GM18526 (cell line): Measurements from ENCODE around the gene TESK2.

ENCODE experiments used
- POLR2A ChIP-seq: IDR thresholded peaks from 3 replicates; pipeline ENCODE4 v1.6.1; 2011; ENCODE audit not compliant: insufficient read length; ENCODE audit errors: extremely low read depth

The TESK2 gene

GRCh38 chr1:45443580-45444446 is 47.1 kb downstream of the TESK2 start:
- no peak for TF ChIP-seq POLR2A

- no peak for TF ChIP-seq POLR2A
Measured at GRCh38 chr1:45442272-45442671, 48.7 kb downstream of the TESK2 start.

GRCh38 chr1:45437323-45437722 is 53.6 kb downstream of the TESK2 start:
- no peak for TF ChIP-seq POLR2A

GRCh38 chr1:45430490-45430889 is 60.5 kb downstream of the TESK2 start:
- no peak for TF ChIP-seq POLR2A

GRCh38 chr1:45429561-45430159 is 61.3 kb downstream of the TESK2 start:
- TF ChIP-seq POLR2A, result no peak

- no peak for TF ChIP-seq POLR2A
Measured at GRCh38 chr1:45423906-45424678, 66.9 kb downstream of the TESK2 start.

GRCh38 chr1:45421935-45422334 is 69.0 kb downstream of the TESK2 start:
- no peak for TF ChIP-seq POLR2A

- no peak for TF ChIP-seq POLR2A
Measured at GRCh38 chr1:45414746-45415145, 76.2 kb downstream of the TESK2 start.

GRCh38 chr1:45412899-45413298 is 78.1 kb downstream of the TESK2 start:
- no peak for TF ChIP-seq POLR2A

GRCh38 chr1:45411510-45411899 is 79.5 kb downstream of the TESK2 start:
- no peak for TF ChIP-seq POLR2A

- TF ChIP-seq POLR2A, result no peak
Measured at GRCh38 chr1:45410850-45411509, 80.0 kb downstream of the TESK2 start.

GRCh38 chr1:45409276-45409675 is 81.7 kb downstream of the TESK2 start:
- no peak for TF ChIP-seq POLR2A

GRCh38 chr1:45407629-45408287 is 83.2 kb downstream of the TESK2 start:
- no peak for TF ChIP-seq POLR2A

- TF ChIP-seq POLR2A, result no peak
Measured at GRCh38 chr1:45405636-45406035, 85.3 kb downstream of the TESK2 start.

GRCh38 chr1:45403718-45404117 is 87.2 kb downstream of the TESK2 start:
- TF ChIP-seq POLR2A, result no peak
